GM18508 (cell line): ENCODE measurements around the gene RBM47.
"Not testable (repeated sequence)": the region's sequence is repeated elsewhere in the genome, so short reads cannot be mapped to it uniquely, and the experiment has no call there.

Experiments used
- ATAC-seq: cut with Tn5 transposase; IDR thresholded peaks from one replicate; pipeline ENCODE4 v1.9.1; 2021; ENCODE audit warnings: moderate number of reproducible peaks; ENCODE audit not compliant: insufficient read depth, unreplicated experiment

Gene RBM47

GRCh38 chr4:40425799-40426574, 203.7 kb downstream of the RBM47 start:
- ATAC-seq: no peak

DNA sequence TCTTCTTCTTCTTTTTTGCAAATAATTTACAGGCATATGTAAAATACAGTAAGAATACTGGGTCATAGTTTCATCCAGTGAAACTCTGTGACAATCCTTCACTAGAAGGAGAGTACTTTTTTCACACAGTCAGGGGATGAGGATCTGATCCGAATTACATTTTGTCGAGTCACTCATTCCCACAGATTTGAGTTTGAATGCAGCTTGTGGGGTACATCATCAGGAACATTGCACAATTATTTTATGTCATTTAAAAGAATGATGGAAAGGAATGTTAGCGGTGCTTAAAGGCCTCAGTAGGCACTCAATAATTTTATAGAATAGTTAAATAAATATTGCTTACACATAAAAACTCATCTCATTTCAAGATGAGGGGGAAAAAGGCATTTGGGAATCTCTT, 205.9 kb downstream of the RBM47 start:
- no peak for ATAC-seq

DNA sequence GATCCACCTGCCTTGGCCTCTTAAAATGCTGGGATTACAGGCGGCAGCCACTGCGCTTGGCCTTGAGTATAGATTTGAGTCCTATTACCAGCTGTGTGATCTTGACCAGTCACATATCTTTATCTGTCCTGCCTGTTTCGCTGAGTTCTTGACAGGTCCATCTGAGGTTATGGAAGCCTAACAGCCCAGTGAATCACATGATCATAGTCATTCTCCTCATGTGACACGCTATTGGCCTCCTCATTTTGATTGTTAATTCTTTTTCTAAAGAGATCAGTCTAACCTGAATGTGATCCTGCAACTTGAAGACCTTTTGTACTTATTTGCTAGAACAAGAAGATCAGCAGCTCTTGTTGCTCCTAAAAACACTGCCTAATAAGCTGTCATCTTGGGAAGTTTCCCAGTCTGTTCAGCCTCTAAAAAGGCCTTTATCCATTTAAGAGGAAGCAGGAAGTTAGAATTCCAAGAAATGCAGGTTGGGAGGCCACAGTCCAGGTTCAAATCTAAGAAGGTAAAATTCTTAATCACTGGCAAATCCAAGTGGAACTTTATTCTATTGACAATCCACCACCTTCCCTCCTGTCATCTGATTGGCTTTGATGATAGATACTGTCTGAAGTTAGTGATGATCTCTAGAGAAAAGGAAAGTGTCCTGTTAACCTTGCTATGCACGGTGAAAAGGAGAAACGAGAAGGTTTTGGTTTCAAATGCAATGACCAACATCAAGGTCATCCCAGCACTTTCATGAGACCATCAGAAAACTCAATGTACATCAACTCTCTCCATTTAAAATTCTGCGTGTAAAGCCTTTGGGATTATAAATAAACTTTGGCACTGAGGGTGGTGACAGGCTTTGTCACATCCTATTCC, 207.6 kb downstream of the RBM47 start:
- ATAC-seq: no peak

DNA sequence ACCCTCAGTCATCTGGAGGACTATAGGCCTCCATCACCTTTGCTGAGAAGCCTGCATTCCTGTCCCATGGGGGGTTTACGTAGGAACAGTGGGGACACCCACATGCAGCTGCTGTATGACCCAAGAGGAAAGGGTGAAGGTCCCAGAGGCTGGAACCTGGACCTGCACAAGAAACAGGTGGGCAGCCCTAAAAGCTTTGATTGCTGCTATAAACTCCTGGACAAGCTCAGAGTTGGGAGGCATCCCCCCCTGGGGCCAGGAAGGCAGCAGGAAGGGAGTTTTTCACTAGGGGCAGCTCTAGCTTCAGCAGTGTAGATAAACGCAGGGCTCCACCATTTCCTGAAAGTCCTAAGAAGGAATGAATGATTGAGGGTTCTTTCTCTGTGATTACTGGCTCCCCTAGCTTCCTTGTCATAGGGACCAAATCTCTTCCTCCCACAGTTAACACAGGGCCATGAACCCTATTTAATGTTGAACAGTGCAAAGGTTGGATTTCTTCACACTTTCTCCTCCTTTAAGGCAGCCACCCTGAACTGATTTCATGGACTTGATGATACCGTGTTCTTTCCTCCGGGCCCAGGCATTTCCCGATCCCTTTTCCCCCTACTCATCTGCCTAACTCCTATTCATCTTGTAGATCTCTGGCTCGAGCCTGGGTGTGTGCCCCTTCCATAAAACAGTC, 210.3 kb downstream of the RBM47 start:
- no peak for ATAC-seq

- no peak for ATAC-seq
Measured at GRCh38 chr4:40418430-40419230, 211.0 kb downstream of the RBM47 start.

DNA sequence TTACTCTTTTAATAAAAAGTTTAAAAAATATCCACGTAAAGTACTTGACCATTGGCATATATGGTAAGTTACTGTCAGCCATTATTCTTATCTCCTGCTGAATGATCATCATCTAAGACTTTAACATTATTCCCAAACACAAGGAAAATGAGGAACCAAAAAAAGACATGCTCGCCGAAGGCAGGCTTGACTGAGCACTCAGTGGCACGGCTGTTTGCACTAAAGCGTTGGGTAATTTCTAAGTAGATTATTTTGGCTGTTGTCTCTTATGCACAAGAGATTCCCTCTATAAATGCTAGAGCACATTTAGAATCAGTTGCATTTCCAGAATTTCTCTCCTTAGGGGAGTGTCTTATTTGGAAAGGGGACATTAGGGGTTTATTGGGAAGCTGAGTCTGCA, 211.7 kb downstream of the RBM47 start:
- no peak for ATAC-seq

DNA sequence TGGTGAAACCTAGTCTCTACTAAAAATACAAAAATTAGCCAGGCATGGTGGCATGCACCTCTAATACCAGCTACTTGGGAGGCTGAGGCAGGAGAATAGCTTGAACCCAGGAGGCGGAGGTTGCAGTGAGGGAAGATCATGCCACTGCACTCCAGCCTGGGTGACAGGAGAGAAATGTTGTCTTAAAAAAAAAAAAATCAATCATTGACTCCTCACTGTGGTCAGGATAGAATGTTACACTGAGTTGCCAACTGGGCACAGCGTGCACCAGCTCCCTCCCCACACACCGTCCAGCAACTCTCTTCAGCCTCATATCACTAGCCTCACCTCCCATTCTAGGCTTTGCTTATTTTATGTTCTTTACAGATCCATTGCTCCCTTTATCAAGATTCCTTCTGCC, 215.0 kb downstream of the RBM47 start:
- no peak for ATAC-seq

DNA sequence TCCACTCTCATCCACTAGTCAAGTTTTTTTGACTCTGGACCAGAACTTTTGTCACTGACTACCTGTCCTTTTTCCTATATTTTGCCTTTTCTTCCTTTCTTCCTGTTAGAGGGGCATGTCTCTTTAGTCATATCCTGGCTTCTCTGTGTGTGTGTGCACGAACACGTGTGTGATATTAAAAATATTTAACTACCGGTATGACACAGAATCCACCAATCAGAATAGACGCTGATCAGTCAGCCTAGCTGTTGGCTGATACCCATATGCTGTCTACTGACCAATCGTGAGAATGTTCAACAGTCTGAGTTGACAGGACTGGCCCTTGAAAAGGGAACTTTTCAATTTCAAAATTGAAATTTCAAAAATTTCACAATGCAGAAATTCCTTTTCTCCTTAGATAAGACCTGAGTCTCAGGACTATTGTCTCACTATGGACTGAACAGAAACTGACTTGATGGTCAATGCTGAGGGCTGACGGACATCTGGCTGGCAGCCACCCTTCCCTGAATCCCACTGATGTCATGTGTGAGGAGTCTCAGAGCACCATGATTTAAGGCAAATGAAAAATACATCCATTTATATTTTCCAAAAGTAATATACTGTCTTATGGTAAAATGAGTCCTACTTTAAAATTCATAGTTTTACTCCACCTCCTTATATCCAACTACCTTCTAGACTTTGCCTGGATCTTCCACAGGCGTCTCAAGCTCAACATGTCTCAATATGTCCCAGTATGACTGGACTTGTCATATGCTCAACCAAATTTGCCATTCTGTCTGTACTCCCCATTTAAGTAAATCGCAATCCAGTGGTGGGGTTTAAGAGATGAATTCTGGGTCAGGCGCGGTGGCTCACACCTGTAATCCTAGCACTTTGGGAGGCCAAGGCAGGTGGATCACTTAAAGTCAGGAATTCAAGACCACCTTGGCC, 216.5 kb downstream of the RBM47 start:
- no peak for ATAC-seq

DNA sequence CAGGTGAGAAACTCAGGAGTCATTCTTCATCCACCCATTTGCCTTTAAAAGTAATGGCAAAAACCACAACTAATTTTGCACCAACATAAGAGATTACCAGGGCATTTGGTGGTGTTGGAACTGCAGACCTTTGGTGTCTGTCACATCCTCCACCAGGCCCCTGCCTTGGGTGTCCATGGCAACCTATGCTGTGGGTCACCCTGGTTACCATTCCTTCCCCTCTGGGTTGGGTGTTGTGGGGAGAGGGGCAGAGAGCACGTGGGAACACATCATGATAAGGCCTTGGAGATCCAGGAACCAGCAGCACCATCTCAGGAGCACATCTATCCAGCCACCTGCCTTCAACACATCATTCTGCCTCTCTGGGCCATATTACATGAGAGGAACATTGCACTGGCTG, 217.3 kb downstream of the RBM47 start:
- ATAC-seq: no peak

GRCh38 chr4:40409835-40410234, 219.8 kb downstream of the RBM47 start:
- no peak for ATAC-seq

DNA sequence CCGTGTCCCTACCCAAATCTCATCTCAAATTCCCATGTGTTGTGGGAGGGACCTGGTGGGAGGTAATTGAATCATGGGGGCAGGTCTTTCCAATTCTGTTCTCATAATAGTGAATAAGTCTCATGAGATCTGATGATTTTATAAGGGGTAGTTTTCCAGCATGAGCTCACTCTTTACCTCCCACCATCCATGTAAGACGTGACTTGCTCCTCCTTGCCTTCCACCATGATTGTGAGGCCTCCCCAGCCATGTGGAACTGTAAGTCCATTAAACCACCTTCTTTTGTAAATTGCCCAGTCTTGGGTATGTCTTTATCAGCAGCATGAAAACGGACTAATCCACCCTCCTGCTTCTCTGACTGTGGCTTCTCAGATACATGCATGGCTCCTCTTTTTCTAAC, 222.2 kb downstream of the RBM47 start:
- ATAC-seq: not testable (repeated sequence)

DNA sequence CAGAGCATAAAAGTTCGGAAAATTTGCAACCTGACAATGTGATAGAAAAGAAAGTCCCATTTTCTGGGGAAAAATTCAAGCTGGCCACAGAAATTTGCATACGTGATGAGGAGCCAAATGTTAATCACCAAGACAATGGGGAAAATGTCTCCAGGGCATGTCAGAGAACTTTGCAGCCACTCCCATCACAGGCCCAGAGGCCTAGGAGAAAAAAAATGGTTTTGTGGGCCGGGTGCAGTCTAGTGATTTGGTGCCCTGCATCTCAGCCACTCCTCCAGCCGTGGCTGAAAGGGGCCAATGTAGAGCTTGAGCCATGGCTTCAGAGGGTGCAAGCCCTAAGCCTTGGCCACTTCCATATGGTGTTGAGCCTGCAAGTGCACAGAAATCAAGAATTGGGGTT, 223.3 kb downstream of the RBM47 start:
- no peak for ATAC-seq

DNA sequence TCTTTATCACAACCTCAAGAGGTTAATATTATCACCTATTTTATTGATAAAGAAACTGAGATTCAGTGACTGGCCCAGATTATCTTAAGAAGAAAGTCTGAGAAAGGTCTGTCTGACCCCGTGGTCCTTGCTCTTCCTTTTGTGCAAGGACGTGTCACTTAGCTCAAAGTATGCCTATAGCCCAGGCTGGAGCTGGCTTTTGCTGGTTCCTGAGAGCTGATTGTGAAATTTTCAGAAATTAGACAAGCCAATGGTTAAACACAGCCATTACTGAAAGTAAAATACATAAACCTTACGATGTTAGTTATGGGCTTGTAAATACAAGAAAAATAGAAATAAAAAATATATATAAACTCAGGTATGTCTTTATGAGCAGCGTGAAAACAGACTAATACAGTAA, 224.5 kb downstream of the RBM47 start:
- ATAC-seq: no peak

GRCh38 chr4:40403081-40403480, 226.6 kb downstream of the RBM47 start:
- no peak for ATAC-seq

DNA sequence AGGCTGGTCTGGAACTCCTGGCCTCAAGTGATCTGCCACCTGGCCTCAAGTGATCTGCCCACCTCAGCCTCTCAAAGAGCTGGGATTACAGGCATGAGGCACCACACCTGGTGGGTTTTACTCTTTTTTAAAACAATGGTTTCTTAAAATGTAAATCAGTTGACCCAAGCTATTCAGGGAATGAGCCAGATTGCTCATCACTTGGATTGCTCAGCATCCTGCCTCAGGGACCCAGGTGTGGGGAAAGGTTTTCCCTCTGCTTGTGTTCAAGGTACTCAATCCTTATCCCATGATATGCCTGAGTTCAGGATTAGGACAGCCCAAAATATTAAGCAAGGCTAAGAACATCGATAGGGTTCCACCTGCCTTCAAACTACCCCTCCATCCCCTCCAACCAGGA, 227.1 kb downstream of the RBM47 start:
- no peak for ATAC-seq

- ATAC-seq: no peak
Measured at GRCh38 chr4:40401631-40402030, 228.0 kb downstream of the RBM47 start.

DNA sequence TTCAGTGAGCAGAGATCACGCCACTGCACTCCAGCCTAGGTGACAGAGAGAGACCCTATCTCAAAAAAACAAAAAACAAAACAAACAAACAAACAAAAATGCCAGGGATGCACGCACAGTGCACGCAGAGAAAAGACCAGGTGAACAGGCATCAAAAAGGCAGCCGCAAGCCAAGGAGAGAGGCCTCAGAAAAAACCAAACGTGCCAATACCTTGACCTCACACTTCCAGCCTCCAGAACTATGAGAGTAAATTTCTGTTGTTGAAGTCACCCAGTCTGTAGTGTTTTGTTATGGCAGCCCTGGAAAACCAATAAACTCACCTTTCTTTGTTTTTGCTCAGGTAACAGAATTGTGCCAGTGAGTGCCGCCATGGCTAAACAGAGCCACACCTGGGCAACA, 228.6 kb downstream of the RBM47 start:
- ATAC-seq: no peak

GRCh38 chr4:40399578-40399977, 230.1 kb downstream of the RBM47 start:
- no peak for ATAC-seq
